ENCODE data around the gene RCN2.

The RCN2 gene

DNA sequence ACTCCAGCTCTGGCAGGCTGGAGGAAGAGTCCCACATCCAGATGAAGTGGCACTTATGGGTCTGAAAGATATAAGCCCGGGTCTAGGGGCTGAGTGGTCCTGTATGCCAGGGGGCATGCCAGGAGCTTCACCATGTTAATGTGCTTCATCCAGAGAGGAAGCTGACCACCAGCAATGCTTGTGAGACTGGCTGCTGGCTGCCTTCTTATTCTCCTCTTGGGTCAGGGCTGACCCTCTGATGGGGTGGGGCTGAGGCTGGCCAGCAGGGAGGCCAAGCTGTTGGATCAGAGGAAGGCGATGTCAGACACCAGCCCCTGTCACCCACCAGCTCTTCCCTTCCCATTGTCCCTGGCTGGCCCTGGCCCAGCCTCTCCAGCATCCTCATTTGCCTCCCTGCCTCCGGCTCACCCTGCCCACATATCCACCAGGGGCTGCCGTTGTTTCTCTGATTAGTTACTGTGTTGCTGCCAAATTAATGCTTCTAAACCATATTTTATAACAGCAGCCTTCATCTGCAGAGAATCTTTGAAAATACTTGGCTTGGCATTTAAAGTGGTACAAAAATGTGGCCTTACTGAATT, 43.0 kb downstream of the RCN2 start:
- no peak for DNase-seq

GRCh38 chr15:76976141-76976540, 44.6 kb downstream of the RCN2 start:
- no peak for DNase-seq

DNA sequence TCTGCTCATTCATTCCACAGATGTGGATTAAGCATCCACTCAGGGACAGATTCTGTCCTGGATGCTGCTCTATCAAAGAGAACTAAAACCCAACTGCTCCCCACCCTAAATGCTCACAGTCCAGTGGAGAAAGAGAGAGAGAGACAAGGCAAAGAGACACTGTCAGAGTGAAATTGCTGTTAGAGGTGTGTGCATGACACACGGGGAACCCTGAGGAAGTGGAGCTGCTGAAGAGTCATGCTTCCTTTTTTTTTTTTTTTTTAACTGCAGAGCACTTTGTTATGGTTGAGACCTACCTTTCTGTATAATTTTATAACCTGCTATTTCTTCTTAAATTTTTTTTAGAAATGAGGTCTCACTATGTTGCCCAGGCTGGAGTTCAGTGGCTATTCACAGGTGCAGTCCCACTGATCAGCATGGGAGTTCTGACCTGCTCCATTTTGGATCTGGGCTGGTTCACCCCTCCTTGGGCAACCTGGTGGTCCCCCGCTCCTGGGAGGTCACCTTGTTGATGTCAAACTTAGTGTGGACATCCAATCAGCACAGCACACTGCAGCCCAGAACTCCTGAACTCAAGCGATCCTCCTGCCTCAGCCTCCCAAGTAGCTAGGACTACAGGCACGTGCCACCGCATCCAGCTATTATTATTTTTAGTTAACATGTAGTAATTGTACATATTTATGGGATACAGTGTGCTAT, 45.2 kb downstream of the RCN2 start:
- no peak for DNase-seq

DNA sequence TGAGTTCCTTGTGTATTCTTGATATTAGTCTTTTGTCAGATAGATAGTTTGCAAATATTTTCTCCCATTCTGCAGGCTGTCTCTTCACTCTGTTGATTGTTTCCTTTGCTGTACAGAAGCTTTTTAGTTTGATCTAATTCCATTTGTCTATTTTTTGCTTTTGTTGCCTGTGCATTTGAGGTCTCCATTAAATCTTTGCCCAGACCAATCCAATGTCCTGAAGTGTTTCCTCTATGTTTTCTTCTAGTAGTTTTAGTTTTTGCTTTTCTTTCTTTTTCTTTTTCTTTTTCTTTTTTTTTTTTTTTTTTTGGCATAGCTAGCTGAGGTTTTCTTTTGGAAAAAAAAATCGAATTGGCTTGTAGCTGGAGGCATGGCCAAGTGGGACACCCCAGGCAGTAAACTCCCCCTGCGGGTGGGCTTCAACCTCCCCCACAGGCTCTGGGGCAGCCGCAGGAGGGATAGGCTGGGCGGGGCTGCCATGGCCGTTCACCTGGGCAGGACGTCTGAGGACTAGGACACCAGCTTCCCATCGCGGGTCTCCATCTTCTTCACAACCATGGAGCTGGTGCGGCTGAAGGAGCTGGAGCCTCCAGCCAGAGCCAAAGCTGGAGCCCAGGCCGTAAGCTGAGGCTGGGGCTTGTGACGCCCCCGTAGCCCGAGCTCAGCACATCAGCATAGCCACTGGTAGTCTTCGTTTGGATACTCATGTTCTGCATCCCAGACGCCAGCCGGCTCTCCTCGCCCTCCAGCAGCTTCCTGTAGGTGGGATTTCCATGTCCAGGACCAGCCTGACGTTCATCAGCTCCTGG, 47.2 kb downstream of the RCN2 start:
- no peak for DNase-seq

DNA sequence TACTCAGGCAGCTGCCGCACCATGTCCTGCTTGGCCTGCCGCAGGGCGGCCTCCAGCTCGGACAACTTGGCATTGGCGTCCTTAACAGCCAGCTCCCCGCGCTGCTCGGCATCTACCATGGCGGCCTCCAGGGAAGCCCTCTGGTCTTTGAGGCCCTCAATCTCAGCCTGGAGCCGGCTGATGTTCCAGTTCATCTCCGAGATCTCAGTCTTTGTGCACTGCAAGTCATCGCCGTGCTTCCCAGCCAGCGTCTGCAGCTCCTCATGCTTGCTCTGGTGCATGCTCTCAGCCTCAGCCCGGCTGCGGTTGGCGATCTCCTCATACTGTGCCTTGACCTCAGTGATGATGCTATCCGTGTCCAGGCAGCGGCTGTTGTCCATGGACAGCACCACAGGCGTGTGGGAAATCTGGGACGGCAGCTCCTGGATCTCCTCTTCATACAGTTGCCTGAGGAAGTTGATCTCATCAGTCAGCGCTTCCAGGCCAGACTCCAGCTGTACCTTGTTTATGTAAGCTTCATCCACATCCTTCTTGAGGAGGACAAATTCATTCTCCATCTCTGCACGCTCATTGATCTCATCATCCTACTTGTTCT, 47.9 kb downstream of the RCN2 start:
- DNase-seq, result no peak

DNA sequence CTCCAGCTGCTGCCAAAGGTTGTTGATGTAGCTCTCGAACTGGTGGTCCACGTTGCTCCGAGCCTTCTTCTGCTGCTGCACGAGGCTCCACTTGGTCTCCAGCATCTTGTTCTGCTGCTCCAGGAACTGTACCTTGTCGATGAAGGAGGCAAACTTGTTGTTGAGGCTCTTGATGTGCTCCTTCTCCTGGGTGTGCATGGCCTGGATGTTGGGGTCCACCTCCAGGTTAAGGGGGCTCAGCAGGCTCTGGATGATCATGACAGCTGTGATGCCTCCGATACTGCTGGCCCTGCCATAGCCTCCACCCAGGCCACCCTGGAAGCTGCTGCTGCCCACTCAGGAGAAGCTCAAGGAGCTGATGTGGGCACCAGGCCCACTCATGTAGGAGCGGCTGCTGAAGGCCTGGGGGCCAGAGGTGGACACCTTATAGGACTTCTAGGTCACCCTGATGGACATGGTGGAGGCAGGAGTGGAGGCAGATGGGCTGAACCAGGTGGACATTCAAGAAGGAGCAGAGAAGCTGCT, 48.5 kb downstream of the RCN2 start:
- no peak for DNase-seq

DNA sequence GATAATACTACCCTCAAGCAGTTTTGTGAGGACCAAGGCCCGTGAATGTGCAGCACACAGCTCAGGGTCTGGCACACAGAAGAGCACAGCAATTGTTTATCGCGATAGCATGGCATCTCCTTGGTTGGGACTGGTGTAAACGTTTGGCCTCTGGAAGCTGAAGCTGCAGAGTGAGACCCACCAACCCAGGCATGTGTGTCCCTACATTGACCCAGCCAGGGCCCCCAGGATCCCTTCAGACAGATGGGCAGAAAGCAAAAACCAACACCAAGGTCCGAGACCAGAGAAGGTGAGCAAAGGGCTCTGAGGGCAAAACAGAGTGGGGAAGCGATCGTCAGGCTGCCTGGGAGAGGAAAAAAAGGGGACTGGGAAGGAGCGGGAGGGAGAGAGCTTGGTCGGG, 50.8 kb downstream of the RCN2 start:
- no peak for DNase-seq

DNA sequence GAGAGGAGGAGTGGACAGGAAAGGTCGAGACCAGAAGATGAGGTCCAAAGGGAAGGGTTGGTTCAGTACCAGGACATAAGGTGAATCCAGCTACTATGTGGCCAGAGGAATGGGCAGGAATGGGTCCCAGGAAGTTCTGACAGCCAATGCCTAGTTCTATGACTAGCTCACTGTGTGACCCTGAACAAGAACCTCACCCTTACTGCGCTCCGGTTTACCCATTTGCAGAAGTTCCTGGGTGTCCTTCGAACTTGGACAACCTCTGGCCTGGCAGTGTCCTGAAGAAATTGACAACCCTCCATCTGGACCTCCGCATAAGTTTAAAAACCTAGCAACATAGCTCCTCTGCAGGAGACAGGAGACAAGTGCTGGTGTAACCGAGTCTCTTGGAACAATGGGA, 51.2 kb downstream of the RCN2 start:
- no peak for DNase-seq

- DNase-seq, result peak; percentile 50
These were observed 52.2 kb downstream of the RCN2 start for GRCh38 chr15:76983590-76984375.

DNA sequence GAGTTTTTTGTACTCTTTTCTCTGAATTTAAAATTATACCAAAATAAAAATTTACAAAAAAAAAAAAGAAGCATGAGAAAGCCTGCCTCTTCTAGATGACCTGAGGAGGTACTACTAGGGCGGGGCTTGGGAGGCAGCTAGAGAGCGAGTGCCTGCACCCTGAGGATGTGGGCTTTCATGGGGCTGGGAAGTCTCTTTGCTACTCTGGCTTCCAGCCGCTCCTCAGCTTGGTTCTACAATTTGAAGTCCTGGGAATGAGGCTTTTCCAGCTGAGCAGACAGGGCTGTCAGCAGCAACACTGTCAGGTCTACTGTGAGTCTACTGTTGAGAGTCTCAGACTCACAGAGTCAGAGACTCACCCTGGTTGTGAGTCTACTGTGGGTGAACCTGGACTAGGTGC, 55.2 kb downstream of the RCN2 start:
- DNase-seq, result peak; percentile 46

DNA sequence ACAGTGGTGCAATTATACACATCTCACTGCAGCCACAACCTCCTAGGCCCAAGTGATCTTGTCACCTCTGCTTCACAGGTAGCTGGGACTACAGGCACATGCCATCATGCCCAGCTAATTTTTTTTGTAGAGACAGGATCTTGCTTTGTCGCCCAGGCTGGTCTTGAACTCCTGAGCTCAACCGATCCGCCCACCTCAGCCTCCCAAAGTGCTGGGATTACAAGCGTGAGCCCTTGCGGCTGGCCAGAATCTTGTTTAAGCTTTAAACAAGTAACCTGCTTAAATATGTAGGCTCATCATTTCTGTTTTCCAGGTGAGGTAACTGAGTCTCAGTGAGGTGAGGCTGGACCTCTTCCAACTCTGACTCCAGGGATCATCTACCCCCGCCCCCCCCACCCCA, 55.7 kb downstream of the RCN2 start:
- DNase-seq, result no peak

DNA sequence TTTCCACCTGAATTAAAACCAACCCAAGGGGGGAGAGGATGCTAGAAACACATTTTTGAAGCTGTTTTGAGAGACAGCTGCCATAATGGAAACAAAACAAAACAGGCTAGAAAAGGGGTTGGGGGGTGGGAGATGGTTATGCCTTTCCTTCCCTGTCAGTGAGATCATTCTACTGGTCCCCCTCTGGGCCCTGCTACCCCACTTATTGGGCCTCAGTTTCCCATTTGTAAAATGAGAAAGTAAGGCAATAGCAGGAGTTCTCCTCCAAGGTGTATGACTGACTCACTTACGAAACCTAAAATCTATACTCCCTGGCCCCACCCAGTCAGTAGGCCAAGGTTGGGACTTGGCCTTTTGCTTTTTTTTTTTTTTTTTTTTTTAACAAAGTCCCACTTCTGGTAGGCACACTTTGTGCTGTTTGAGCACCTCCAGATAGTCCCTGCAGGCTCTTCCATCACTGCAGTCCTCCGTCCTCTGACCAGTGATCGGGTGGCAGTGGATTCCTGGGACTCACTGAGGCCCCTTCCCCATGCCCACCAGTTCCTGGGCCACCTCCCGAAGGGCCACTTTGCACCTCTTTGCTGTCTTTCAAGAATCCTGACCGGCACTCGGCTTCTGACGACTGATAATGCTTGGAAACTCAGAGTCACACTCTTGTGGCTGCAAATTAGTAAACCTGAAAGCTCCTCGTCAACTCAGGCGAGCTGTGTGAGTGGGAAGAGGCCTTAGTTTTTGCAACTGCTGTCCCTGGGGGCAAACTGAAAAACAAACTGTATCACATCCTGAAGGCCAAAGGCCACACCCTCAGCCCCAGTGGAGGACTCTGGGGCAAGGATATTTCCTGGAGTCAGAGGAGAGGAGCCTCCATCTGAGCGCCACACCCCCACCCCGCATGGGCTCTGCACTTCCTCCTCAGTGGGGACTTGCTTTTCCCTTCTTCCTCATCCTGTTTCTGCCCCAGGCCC, 56.6 kb downstream of the RCN2 start:
- no peak for DNase-seq

DNA sequence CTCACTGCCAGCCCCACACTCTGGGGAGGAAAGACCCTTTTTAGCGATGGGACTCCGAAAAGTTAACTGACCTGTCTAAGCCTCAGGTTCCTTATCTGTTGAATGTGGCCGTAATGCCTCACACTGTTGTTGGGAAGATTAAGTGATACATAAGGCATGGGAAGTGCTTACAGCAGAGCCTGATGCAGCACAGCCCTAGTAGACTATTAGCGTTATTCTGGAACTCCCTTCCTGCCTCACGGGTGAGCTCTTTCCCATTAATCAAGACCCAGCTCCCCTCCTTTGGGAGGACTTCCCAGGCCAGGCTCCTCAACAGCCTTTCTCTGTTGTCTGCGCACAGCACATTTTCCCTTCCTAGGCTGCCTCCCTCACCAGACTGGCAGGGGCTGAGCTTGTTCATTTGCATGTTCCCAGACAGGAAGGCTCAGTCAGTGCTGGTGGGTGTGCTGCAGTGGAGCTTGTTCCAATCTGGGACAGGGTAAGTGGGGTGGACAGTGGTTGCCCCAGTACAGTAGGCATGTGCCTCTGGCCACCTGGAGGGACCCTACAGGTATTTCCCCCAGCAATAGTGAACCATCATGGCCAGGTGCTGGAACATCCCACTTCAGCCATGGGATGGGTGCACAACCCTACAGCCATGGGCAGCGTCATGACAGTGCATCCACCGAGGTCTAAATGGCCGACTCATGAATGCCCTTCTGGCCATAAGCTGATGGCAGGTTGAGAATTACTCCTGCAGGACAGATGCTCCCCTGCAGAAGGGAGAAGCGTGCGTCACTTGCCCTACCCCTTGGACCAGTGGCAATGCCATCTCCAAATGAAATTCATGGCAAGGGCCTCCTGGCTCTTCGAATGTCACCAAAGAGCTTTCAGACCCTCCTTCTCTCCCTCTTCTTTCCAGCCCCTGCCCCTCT, 57.6 kb downstream of the RCN2 start:
- no peak for DNase-seq

DNA sequence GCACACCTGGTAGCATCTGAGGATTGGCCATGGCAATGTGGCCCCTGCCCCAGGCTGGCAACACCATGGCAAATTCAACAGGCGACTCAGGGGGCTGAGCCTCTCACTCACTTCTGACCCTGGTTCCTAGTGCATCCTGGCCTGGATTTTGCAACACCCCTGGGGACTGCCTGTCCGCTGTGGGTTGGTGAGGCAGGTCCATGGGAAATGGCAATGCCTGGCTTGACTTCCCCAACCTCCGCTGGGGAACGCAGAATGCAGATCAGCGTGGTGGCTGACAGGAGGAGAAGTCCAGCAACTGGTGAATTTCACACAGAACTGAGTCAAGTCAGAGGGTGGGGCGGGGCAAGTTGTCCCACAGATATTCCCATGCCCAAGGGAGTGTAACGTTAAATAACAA, 59.5 kb downstream of the RCN2 start:
- DNase-seq, result no peak

DNA sequence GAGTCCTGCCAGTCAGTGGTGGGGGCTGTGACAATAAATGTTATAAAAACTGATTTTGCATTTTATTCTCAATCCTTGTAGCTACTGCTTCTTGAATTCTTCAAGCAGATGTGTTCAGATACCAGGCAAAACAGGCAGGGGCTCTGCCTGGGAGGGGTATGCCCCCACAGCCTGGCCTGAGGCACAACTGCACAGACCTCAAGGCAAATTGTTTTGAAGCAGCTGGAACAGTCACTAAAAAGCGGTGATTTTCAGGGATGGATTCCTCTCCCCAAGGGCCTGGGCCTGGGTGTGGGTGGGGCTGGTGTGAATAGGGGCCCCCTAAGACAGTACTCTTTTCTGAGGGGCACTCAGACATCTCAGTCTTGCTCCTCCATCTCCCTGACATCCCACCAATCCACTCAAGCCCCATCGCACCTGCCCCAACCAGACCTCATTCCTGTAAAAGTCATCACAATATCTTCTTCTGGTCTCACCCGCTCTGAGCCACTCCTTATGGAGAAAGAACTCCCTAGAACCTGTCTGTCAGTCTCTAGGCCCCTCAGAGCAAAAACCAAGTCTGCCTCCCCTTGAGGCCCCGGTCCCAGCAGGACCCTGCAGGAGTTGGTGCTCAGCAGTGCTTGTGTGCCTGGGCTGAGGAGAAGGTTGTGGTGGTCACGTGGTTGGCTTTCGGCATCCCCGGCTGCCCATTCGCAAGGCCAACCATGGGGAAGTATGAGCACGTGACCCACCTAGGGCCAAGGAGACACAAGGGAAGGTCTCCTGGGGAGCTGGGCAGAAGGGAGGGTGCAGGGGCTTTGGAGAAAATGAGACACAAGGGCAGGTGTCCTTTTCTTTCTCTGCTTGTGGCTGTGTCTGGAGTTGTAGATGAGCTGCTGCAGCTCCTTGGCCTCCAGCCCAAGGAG, 60.4 kb downstream of the RCN2 start:
- DNase-seq, result no peak

DNA sequence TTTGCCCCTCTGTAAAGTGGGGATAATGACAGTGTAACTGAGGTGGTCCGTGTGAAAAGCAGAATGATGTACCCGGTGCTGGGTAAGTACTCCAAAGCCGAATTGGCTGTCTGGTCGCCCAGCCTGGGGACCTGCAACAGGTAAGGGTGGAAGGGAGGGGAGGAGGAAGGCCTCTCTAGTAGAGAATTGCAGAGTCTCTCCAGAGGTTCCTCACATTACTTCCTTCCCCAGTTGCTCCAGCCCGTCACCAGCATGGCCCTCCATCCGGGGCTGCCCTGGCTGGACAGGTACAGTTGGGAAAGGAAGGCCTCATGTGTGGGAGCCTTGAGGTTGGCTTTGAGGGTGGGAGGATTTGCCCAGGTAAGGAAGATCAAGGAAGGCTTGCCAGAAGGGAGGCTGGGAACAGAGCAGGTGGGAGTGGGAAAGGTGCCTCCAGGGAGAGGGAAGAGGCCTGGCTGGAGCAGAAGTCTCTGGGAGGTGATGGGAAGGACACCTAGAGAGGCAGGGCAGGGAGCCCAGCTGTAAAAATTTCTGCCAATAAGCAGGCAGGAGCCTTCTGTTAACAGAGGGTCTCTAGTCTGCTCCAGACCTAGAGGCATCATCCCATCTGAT, 61.7 kb downstream of the RCN2 start:
- DNase-seq, result no peak

GRCh38 chr15:76994001-76994400, 62.5 kb downstream of the RCN2 start:
- DNase-seq, result no peak

DNA sequence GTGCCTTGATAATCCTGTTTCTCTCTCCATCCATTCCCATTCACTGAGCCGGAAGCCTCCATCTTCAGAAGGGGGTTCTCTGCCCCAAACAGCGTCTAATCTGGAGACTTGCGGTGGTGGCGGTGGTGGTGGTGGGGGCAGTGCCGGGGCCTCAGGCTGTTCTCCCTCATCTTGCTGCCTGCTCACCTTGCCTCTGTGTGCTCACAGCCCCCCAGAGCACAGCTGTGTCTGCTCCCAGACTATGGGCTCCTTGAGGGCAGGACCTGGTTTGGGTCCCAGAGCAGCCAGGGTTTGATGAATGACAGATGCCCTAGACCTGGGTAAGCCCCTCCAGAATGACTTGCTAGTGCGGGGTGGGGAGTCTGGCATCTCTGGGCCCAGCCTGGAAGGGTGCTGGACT, 62.9 kb downstream of the RCN2 start:
- DNase-seq, result no peak
